GM18499 (cell line): ENCODE results near the gene ADIRF.
"Not testable (repeated sequence)": the region's sequence is repeated elsewhere in the genome, so short reads cannot be mapped to it uniquely, and the experiment has no call there.

Experiments used
- ATAC-seq: cut with Tn5 transposase; IDR thresholded peaks from one replicate; pipeline ENCODE4 v1.9.1; 2021; ENCODE audit warnings: moderate number of reproducible peaks; ENCODE audit not compliant: insufficient read depth, unreplicated experiment

The ADIRF gene

GRCh38 chr10:86968271-86968993 is at the start of gene ADIRF:
ADIRF (plus strand) TSS chr10:86968482; CDS start chr10:86968545, 63 bp downstream.
- ATAC-seq: no peak

- ATAC-seq: no peak
Observed at GRCh38 chr10:86922553-86922961, 45.7 kb upstream of the ADIRF start.

GRCh38 chr10:86929468-86930380 is 38.6 kb upstream of the ADIRF start:
- ATAC-seq: no peak

DNA sequence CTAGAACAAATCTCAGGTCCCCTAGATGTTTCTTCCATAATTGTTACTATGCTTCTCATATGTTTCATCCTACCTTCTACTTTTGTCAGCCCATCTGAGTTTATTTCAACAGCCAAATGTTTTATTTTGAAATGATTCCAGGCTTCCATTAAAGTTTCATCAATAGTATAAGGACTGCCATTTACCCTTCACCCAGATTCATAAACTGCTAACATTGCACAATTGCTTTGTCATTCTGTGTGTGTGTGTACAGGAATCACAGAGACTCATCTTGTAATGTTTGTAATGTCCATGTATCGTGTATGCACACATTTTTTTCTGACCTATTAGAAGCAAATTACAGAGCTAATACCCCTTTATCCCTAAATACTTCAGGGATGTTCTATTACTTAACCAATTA is 36.4 kb upstream of the ADIRF start:
- ATAC-seq: no peak

GRCh38 chr10:86932674-86933073 is 35.6 kb upstream of the ADIRF start:
- ATAC-seq: no peak

DNA sequence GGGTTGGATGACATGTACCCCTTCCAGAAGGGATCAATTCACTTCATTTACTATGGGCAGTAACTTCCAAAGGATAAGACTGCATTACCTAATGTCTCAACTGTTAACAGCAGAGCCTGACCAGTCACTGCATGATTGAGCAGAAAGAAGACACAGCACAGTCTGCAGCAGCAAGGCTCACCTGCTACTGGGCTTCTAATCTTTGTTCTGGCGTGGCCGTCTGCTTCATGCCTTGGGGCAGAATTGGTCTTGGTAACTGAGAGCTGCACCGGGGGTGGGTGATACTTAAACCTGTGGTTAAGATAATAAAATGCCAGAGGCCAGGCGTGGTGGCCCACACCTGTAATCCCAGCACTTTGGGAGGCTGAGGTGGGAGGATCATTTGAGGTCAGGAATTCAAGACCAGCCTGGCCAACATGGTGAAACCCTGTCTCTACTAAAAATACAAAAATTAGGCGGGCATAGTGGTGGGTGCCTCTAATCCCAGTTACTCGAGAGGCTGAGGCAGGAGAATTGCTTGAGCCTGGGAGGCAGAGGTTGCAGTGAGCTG is 34.0 kb upstream of the ADIRF start:
- ATAC-seq: not testable (repeated sequence)

DNA sequence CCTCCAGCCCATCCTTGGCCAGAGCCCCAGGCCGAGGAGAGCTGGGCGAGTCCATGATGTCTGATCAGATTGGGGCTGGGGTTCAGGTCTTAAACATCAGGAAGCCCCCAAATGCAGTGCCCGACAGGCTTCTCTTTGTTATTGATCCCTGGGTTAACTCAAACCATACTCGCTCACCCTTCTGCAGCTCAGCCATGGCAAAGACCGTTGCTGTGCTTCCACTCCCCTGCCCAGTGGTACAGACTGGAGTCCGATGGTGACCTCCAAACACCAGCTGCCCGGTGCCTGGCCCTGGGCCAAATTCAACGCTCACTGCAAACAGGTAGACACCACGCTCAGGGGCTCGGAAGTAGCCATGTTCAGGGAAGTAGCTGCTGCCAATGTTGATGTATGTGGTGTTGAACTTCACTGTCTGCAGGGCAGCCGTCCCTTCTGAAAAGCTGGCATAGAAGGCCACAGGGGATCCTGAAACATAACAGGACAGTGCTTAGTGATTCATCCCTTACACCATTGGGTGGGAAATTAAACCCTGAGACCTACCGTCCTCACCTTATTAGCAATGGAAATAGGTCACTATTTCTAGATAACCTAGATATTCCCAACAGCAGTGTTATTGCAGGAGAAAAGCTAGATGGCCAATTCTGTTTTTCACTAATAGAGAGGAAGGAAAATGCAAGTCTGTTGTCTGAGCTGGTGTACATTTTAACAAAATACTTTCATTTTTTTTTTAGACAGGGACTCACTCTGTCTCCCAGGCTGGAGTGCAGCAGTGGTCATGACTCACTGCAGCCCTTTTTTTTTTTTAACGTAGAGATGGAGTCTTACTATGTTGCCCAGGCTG is 31.4 kb upstream of the ADIRF start:
- no peak for ATAC-seq

- ATAC-seq: no peak
Observed at GRCh38 chr10:86937502-86938154, 30.7 kb upstream of the ADIRF start.

- ATAC-seq: no peak
Observed at GRCh38 chr10:86938260-86938659, 30.0 kb upstream of the ADIRF start.

DNA sequence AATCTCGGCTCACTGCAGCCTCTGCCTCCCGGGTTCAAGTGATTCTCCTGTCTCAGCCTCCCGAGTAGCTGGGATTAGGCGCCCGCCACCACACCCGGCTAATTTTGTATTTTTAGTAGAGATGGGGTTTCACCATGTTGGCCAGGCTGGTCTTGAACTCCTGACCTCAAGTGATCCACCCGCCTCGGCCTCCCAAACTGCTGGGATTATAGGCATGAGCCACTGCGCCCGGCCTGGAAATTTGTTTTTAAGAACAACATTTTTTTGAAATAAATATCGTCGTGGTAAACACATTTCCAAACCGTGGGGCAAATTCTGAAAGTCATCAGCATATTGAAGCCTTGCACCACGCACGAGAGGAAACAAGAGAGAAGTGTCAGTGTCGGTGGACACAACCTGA is 28.2 kb upstream of the ADIRF start:
- not testable (repeated sequence) for ATAC-seq

DNA sequence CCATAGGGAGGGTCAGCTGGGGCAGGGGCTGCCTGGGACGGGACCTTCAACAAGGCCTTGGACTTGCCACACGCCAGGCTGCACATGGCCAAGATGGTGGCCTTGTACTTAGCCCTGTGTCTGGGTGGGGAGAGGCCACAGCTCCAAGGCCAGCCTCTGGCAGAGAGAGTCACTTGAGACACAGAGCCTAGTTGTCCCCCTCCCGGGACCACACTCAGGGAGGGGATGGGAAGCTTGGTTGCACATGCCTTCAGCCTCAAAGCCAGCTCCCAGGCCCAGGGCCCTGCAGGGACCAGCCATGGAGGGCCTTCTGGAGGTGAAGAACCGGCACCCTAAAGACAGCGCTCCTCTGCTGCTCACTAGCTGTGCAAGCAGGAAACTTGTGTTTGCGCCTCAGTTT is 27.6 kb upstream of the ADIRF start:
- no peak for ATAC-seq

GRCh38 chr10:86941426-86941825 is 26.9 kb upstream of the ADIRF start:
- ATAC-seq: no peak

DNA sequence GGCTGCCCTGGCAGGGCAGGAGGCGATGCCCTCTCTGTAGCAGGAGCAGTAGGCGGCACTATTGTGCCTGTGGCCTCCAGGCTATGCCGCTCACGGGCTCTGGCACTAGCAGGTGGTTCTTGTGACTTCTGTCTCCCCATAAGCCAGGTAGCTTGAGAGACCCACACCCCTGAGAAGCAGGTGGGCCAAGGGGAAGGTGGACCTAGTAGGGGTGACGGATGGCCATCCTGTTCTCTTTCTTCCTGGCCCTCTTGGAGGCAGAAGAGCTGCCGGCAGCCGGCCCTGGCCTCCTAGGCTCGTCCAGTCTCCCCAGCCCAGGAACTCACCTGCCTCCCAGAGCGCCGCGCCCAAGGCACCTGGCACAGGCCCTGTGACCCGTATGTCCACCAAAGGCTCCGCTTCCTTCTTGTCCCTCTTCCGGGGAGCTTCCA is 26.3 kb upstream of the ADIRF start:
- ATAC-seq: no peak

GRCh38 chr10:86942441-86943315 is 25.6 kb upstream of the ADIRF start:
- no peak for ATAC-seq

- no peak for ATAC-seq
Observed at GRCh38 chr10:86943316-86944030, 24.8 kb upstream of the ADIRF start.

- no peak for ATAC-seq
Observed at GRCh38 chr10:86944031-86944419, 24.3 kb upstream of the ADIRF start.

DNA sequence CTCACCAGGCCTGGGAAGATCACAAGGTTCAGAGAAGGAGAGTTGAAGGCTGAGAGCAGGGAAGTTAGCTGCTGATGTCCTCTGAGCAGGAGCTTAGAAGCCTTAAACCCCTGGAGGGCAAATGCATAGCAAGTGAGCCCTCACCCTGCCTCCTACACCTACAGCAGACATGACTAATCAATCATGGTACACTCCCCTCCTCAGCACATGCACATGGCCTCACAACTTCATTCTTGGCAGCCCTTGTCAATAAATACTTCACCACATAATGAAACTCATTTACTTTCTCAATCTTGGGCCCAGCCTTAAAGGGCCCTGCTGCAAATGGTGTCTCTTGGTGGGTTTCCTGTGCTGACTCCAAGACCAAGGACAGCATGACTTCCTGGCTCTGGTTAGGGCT is 23.8 kb upstream of the ADIRF start:
- no peak for ATAC-seq

DNA sequence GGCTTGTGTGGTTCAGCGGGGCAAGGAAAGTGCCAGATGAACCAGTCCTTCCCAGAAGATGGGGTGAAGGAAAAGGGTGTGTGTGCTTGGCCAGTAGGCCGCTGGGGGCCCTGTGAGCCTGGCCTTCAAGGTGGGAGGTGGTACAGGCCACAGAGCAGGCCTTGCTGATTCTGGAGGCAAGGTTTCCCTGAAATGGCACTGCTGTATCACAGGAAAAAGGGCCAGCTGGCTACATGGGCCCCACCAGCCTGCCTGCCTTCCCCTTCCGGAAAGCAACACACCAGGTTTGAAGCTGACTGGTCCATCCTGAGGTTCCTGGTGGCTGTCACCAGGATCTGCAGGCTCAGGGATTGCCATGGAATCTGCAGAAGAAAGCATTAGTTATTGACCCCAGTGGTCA is 23.4 kb upstream of the ADIRF start:
- ATAC-seq: no peak
